COR-L47 (cell line): ENCODE data around the gene NLRP1.
"Not testable (repeated sequence)": the region's sequence is repeated elsewhere in the genome, so short reads cannot be mapped to it uniquely, and the experiment has no call there.

Source experiments
- DNase-seq: peaks from one replicate; lab custom pipeline; 2025; lab: John Stamatoyannopoulos, UW

Gene NLRP1

DNA sequence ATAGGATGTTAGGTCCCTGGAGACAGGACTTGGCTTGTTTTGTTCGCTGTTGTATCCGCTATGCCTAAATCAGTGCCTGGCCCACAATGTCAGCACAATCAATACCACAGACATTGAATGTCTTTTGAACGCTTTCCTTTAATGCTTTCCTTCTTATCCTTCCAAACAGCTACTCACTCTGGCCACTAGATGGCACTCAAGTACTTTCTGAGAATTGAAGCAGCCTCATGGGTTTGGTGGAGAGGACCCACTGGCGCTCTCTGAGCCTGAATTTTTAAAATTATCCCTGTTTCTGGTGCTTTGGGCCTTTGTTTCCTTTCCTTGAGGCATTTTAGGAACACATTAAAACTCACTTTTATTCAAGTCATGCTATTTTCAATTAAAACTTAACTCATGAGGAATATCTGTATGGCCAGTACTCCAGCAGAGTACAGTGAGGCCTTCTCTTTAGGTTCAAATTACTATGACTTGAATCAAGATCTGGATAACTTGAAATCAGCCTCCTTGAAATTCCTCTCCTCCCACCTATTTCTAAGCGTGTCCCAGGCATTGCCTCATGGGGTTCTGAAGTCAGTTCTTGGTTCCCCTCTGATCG is 3.2 kb upstream of the NLRP1 start:
- DNase-seq, result peak; percentile 44

DNA sequence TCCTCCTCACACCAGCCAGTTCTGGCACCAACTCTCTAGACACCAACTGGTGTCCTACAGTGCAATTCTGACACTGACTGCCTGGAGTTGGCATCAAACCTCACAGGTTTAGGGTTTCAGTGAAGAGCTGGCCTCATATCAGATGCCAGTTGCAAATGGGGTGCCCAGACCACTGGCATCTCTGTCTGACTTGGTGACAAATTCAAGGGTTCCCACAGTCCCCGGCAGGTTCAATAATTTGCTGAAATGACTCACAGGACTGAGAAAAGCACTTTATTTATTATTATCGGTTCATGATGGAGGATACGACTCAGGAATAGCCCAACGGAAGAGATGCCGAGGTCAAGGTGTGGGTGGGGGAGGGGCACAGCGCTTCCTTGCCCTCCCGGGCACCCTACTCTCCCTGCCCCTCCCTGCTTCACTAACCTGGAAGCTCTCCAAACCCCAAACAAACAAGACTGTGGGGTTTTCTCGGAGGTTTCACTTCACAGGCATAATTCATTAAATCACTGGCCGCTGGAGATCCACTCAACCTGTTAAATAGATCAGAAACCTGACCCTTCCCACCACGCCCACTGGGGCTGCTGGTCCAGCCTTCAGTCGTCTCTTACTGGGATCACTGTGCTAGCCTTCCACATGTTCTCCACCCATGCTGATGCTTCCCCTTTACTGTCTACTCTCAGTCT is 1.7 kb upstream of the NLRP1 start:
- peak; percentile 5 for DNase-seq

GRCh38 chr17:5585287-5585794 is 1.0 kb upstream of the NLRP1 start:
- DNase-seq, result no peak

DNA sequence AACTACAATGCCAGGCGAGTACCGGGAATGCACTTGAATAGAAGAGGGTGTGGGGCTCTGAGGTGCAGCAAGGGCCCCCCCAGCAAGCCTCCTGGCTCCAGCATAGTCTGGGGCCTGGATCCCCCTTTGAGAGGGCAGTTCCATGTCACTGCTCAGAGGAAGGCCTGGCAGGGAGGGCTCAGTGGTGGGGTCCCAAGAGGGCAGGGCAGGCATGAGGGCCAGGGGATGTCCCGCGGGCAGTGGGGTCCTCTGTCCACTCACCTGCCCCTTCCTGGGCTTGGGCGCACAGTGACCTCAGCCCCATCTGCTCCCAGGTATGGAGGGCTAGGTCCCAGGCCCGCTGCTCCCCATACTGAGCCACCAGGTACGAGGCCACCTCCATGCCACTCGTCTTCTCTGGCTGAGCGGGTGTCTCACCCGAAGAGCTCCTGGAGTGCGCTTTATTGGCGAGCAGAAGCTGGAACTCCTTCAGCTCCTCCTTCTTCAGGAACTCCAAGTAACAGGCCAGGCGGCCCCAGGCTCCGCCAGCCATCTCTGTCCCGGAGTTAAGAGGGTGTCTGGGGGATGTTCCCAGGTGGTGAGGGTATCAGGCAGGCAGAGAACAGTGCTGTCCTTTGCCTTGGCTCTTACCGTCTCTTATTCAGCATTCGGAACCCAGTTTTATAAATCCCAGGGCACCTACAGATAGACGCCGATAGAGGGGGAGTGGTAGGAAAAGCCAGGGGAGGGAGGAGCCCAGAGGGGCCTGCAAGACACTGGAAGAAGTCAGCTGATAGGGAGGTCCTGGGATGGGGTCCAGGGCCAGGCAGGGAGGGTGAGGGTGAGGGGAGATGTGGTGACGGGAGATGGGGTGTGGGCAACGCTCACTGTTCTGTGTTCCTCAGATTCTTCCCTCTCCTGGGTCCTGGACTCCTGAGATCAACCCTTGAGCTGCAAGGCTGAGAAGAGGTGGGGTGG is 605 bp downstream of the NLRP1 start:
- DNase-seq, result no peak

GRCh38 chr17:5582209-5583185 is 1.8 kb downstream of the NLRP1 start:
- no peak for DNase-seq

DNA sequence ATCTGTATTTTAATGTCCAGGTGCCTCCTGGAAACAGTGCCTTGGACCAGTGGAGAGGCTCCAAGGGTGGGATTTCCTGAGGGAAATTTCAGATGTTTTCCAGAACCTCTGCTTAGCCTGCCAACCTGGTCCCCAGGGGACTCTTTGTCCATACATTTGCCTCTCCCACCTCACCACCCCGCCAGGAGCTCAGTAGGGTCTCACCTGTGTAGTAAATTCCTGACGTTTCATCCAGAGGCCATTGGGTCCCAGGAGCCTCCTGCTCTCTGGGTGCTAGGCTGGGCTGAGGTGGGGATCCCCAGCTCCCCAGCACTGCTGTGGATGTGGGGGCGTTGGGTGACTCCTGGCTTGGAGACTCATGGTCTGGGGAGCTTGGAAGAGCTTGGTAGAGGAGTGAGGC is 2.7 kb downstream of the NLRP1 start:
- DNase-seq, result no peak

GRCh38 chr17:5580969-5581368 is 3.3 kb downstream of the NLRP1 start:
- DNase-seq, result no peak

DNA sequence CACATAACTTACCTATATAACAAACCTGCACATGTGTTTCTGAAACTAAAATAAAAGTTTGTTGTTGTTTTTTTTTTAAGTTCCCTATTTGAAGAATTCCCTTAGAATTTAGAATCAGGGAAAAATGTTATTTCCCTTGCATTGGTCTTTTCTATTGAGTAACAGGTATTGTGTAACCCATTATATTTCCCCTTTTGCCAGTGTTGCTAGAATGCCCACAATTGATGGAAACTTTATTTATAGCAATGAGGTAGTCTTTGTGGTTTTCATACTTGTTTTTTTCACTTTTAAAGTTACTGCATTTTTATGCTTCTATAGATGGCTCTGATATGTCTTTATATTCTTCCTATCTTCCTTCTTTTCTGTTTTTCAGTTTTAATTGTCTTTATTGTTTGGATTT is 3.9 kb downstream of the NLRP1 start:
- DNase-seq, result no peak

DNA sequence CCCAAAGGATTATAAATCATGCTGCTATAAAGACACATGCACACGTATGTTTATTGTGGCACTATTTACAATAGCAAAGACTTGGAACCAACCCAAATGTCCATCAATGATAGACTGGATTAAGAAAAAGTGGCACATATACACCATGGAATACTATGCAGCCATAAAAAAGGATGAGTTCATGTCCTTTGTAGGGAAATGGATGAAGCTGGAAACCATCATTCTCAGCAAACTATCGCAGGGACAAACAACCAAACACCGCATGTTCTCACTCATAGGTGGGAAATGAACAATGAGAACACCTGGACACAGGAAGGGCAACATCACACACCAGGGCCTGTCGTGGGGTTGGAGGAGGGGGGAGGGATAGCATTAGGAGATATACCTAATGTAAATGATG is 5.5 kb downstream of the NLRP1 start:
- not testable (repeated sequence) for DNase-seq

- not testable (repeated sequence) for DNase-seq
Measured at GRCh38 chr17:5573017-5573416, 11.3 kb downstream of the NLRP1 start.

- no peak for DNase-seq
Measured at GRCh38 chr17:5571281-5571680, 13.0 kb downstream of the NLRP1 start.

DNA sequence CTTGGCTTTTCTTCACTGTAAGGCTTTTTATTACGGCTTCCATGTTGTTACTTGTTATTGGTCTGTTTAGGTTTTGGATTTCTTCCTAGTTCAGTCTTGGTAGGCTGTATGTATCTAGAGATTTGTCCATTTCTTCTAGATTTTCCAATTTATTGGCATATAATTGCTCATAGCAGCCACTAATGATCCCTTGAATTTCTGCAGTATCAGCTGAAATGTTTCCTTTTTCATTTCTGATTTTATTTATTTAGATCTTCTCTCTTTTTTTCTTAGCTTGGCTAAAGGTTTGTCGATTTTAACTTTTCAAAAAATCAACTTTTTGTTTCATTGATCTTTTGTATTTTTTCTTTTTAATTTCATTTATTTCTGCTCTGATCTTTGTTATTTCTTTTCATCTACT is 18.5 kb downstream of the NLRP1 start:
- DNase-seq, result no peak

DNA sequence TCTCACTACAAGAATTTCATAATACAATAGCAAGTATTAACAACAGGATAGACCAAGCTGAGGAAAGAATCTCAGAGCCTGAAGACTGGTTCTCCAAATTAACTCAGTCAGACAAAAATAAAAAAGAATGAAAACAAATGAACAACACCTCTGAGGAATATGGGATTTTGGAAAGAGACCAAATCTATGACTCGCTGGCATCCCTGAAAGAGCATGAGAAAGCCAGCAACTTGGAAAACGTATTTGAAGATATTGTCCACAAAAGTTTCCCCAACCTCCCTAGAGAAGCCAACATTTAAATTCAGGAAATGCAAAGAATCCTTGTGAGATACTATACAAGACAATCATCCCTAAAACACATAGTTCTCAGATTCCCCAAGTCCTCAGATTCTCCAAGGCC is 20.9 kb downstream of the NLRP1 start:
- DNase-seq, result no peak

GRCh38 chr17:5562661-5563360 is 21.5 kb downstream of the NLRP1 start:
- no peak for DNase-seq

- no peak for DNase-seq
Measured at GRCh38 chr17:5561736-5562571, 22.4 kb downstream of the NLRP1 start.

- no peak for DNase-seq
Measured at GRCh38 chr17:5560361-5560988, 23.8 kb downstream of the NLRP1 start.

- no peak for DNase-seq
Measured at GRCh38 chr17:5558815-5559785, 25.2 kb downstream of the NLRP1 start.

GRCh38 chr17:5557990-5558389 is 26.3 kb downstream of the NLRP1 start:
- DNase-seq, result no peak
